GM12892 (cell line): ENCODE data around the gene SOX4.

ENCODE experiments used
- POLR2A ChIP-seq: IDR thresholded peaks from 2 replicates; pipeline ENCODE4 v1.6.1; 2011; ENCODE audit warnings: low read depth, low read length, control low read depth
- POLR2AphosphoS5 ChIP-seq: IDR thresholded peaks from 2 replicates; pipeline ENCODE4 v1.6.1; 2011; ENCODE audit warnings: low read depth, low read length, control low read depth
- TAF1 ChIP-seq: IDR thresholded peaks from 2 replicates; pipeline ENCODE4 v1.6.1; 2011; ENCODE audit warnings: low read depth, mild to moderate bottlenecking, control low read depth, low read length, borderline replicate concordance

DNA sequence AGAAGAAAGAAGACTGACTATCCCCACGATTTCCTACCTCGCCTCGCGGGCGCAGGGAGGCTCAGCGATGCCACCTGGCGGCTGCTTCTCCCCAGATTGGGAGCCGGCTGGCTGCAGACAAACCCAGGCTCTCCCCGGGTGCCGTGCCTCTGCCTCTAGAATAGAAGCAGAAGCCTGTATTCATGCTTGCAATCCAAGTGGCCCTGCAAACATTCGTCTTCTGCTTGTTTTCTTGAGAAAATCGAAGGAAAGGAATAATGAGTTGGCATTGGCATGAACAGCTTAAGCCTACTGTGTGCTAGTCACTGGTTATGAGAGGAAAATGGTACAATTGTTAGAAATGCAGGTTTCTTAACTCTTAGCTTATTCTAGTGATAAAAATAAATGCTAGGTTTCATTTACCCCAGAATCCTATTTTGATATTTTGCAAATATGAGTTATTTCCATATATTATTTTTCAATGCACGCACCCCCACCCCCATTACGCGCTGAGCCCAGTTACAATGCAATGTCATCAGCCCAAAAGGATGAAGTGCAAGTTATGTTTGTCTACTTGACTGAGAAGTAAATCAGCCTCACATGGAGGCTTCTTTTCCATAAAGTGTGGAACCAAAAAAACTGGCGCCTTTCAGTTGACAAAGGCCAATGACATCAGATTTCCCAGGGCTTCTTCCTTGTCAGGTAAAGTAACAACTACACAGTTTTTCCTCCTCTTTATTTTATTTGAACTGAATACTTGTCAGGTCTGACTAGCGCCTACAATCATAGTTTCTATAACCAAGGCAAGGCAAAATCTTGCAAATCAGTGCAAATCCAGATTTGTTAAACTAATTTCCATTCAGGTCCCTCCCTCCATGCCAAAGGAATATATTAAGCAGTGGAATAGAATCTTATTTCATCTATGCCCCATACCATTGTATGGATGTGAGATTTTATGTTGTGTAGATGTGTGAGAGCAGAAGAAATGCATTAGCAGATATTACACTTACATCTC is 3.9 kb upstream of the SOX4 start:
- TF ChIP-seq TAF1: no peak
- TF ChIP-seq POLR2A: no peak
- TF ChIP-seq POLR2AphosphoS5: no peak
